ENCODE measurements around the gene WNT2.
"Not testable (repeated sequence)": the region's sequence is repeated elsewhere in the genome, so short reads cannot be mapped to it uniquely, and the experiment has no call there.

The WNT2 gene

DNA sequence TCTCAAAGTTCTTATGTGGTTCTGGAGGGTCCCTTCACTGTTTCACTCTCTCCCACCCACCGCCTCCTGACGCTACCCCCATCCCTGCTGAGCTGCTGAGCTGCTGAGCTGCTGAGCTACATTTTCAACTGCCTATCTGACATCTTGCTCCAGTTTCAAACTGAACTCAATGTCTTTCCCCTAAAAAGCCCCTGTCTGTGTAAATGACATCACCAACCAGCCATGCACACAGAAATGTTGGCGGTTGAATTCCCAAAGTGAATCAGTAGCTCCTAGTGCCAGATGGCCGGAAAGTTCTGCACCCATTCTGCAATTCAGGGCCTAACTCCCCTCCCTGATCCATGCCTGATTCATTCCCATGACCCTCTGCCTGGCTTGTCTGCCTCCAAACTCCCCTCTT, 71.2 kb downstream of the WNT2 start:
- no peak for DNase-seq

DNA sequence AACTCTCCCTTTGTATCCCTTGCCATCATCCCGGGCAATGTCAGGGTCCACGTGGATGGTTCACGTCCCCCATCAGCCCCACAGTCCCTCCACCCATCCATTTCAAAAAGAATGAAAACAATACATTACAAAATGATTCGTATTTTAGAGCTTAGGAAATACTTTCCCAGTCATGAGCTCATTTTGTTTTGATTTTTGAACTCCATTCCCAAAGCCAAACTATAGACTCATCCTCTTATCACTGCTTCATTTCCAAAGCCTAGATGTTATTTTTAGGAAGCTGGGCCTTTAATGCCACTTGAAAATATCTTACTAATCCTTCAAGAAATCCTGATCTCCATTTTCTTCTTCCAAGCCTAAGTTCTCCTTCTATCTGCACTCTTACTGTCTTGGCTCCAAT, 72.1 kb downstream of the WNT2 start:
- no peak for DNase-seq

DNA sequence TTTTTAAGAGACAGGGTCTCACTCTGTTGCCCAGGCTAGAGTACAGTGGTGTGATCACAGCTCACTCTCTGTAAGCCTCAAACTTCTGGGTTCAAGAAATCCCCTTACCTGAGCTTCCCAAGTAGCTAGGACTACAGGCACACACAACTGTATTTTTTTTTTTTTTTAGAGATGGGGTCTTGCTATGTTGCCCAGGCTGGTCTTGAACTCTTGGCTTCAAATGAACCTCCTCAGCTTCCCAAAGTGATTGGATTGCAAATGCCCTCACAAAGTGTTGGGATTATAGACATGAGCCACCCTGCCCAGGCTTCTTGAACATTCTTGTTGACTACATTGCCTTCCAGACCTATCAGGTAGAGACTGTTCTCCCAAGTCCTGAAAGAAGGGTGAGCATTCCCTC, 72.6 kb downstream of the WNT2 start:
- DNase-seq, result no peak

DNA sequence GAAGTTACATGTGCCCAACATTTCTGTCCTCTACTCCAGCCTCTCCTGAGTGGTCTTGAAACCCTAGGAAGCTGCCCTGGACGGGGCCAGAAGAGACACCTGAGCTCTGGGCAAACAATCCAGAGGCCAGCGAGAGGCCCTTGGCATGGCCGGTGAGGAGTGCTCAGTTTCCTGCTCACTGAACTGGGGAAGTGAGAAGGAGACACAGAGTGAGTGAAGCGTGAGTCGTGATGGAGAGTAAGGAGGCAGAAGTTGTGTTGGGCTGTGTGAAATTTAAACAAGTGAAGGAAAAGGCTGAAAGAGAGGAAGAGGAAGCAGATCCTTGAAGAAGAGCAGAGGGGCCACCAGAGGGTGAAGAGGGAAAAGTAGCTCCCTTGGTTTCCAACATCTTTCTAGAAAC, 73.2 kb downstream of the WNT2 start:
- no peak for DNase-seq

DNA sequence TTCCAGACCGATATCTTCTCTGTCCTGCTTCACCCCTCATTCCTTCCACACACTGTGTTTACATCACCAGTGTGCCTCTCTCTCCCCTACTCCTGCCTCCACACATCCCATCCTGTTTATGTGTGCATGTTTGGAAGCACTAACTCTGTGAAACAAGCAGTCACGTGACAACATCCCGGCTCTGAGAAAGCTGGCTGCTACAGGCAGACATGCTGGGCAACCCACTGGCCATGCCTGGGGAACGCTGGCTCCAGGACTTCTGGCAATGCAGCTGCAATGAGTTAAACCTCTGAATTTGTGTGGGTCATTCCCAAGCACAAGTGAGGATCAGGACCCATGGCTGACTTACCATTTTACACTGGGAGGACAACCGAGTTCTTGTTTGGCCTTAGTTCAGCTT, 74.0 kb downstream of the WNT2 start:
- DNase-seq, result no peak

DNA sequence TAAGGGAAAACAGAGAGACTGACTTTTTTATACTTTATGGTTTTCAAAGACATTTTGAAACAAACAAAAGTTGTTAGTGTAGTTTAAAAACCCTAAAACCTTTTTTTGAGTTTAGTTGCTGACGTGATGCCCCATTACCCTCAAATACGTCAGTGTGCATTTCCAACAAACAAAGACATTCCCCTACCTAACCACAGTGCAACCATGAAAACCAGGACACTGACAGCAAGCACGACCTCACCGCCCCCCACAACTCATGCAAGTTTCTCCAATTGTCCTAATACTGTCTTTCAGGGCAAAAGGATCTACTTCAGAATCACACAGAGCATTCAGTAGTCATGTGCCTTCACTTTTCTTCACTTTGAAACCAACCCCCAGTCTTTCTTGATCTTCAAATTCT, 75.0 kb downstream of the WNT2 start:
- no peak for DNase-seq

DNA sequence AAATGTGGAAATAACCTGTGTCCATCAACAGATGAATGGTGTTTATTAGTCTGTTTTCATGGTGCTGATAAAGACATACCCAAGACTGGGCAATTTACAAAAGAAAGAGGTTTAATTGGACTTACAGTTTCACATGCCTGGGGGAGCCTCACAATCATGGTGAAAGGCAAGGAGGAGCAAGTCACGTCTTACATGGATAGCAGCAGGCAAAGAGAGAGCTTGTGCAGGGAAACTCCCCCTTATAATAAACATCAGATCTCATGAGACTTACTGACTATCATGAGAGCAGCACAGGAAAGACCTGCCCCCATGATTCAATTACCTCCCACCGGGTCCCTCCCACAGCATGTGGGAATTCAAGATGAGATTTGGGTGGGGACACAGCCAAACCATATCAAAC, 77.2 kb downstream of the WNT2 start:
- DNase-seq, result not testable (repeated sequence)

DNA sequence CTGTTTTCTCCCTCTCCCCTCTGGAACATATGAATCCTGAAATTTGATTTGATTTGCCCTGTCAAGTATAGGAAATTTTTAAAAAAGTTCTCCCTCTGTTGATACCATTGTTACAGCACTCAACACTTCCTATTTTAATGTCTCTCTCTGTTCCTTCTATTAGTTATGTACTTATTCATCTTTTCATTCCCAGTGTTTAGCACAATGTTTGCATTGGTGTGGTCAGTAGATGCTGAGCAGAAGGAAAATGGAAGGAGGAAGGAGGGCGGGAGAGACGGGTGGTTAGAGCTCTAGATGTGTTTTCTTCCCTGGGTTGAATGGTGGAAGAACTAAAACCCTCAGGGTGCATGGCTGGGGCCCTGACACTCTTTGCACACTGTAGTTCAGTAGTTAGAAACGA, 79.5 kb downstream of the WNT2 start:
- DNase-seq, result no peak

DNA sequence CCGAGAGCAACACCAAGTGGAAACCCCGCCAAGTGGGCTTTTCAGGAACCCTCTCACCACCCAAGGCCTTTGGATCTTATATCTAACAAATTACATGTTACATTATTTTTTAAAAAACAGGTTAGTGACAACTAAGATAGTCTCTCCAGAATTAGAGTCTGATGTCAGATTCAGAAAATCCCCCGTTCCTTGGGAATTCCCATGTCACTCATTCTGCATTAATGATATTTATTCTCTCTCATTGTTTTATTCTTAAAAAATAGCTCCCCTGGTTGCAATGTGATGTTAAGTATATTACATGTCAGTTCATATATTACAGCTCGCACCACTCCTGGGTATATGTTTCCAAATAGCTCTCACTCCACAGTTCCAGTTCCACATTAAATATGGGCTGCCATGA, 81.8 kb downstream of the WNT2 start:
- DNase-seq, result no peak

DNA sequence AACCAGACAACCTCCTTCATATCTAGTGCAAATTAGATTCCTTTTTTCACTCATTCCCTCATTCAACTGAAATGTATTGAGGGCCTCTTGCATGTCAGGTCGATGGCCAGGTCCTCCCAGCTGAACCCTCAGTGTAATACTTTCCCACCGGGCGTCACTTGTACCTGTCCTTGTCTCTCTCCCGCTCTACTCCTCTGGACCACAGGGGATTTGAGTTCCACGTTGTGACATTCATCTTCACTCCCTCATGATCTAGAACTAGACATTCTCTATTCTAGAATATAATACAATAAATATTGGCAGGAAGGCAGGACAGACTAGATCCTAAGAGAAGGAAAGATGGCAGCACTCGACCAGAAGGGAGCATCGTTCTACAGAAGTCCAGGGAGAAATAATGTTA, 83.9 kb downstream of the WNT2 start:
- no peak for DNase-seq

DNA sequence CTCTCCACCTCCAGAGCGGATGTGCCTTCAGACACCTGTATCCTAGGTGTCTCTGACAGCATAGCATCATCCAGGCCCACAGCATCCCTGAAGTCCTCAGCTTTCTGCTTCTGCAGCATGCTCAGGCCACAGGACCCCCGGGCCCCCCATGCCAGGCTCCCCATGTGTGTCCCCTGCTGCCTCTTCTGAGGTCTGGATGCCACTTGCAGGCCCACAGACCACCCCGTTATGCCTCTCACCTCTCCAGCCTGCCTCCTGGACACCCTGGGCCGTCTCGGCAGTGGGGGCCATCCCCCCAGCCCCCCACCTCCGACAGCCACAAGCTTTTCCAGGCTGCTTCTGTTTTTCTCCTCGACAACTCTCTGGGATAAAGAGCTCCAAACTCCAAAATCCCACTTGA, 84.4 kb downstream of the WNT2 start:
- no peak for DNase-seq

DNA sequence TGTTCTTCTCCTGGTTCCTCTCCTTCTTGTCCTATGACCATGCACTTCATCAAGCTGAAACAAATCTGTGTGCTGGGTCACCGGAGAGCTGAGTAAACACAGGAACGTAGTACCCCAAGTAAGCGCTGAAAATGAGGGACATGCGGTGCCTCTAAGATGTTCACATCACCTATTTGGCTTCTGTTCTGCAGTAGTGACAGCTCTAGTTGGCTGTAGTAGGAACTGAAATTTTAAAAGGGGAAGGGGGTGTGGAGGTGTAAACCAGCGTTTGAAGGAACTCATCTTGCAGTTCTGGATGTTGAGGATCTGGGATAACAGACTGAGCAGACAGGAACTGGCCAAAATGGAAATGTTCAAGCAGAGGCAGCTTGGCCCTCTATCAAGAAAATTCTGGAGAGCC, 85.2 kb downstream of the WNT2 start:
- no peak for DNase-seq

DNA sequence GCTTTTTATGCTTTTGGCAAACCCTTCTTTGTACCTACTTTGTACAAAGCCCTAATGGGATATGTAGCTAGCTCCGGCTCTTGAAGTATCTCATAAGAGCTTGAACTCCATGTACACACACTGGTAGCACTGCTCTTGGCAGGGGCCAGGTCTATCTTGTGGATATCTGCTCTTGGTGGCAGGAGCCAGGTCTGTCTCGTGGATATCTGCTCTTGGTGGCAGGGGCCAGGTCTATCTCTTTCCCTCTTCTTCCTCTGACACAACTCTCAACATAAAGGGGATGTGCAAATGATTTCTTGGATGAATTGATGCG, 91.9 kb downstream of the WNT2 start:
- no peak for DNase-seq

DNA sequence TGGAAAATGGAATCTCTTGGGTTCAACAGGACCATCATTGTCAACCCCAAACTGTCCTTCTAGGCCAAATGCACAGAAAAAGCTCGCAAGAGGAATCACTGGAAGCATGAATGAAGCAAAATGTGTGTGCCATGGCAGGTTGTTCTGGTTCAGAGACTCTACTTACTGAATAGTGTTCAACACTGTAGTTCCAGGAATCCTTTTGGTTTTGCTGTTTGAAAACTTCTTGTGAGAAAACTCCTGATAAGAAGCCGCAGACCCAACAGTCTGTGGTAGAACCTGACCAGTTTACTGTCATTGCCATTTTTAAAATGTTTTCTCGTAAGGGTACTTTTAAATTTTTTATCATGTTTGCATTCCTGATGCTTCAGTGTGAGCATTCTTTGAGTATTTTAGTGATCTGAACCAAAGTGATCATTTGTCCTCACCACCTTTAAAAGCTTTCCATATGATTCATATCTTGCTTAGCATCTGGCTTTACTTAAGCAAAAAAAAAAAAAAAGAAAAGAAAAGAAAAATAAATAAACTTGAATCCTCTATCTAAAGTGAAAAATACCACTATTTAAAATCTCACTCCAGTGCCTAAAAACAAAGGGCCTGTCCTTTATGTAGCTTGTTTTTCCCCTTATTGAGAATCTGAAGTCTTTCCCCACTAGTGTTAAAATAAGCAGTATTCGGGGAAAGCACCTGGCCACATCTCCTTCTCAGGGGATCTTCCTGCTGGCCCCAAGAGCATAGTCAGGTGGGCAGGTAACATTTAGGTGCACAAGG, 92.4 kb downstream of the WNT2 start:
- DNase-seq, result no peak

DNA sequence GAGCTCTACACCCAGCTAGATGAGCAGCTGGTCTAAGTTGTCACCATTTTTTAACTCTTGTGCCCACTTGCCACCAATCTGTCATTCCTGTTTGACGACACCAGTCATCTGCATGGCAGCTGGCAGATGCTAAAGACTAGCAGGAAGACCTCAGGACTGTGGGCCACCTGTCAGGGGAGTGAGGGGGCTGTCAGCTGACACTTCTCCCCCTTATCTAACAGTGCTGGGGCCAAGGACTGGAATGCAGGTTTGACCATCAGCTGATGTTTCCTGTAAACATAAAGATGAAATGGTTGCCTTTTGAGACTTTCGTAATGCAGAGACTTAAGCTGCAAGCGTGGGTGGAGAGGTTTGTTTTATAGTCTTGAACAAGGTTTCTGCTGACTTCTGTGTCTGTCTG, 93.5 kb downstream of the WNT2 start:
- DNase-seq, result no peak

DNA sequence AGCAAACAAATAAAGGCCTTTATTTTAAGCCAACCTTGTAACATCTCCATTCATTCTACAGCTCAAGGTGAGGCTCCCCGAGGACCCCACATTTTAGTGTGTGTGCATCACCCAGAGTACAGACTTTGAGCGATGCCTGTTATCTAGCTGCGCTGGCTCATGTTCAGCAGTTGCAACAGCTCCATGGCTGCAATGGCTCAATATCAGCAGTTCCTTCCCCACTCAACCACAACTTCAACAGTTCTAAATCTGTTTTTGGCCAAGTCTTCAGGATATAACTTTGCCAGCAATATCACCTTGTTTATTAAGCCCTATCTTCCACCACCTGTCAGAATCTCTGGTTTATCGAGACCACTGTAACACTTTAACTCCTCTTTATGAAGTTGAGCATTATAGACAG, 95.8 kb downstream of the WNT2 start:
- DNase-seq, result no peak

DNA sequence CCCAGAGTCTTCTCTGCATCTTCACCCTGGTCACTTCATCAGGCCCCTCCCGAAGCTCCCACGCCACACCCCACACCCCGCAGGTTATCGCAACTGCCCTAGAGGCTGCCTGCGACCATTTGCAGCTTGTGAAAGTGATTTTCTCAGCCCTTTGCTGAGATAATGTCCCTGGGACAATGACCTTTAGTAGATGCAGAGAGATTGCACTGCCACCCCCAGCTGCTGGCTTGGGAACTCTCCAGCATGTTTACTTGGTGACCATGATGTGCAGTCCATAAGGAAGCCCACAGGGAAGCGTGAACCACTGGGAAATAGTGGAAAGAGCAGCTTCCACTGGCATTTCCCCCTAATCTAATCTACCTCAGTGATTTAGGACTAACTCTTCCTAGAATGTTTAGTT, 97.3 kb downstream of the WNT2 start:
- no peak for DNase-seq

Data from activated T-cell treated with anti-CD3 and anti-CD28 coated beads, Interleukin-2, amount 50 U/mL, for 1 hour (primary cell).